Left ventricle myocardium inferior (tissue), 1 donor: Measurements from ENCODE around the gene RNU6-1. TPM values are rescaled to one million over a fixed set of nuclear protein-coding genes. Genes with fewer than 3 reads are reported as not detected.
A peak's percentile ranks its signal among the peaks of the same experiment; 100 is the strongest.

Experiments
- DNase-seq: peaks from one replicate; pipeline ENCODE4 v3.0.0-alpha.2; 2020
- H3K27ac ChIP-seq: fragments of 200-600 bp; replicated peaks from 2 replicates; pipeline ENCODE4 v1.8.0; 2021
- H3K27me3 ChIP-seq: fragments of 200-600 bp; 2 replicates; pipeline ENCODE4 v1.8.0; 2021; ENCODE audit warnings: low read depth
- H3K36me3 ChIP-seq: fragments of 200-600 bp; 2 replicates; pipeline ENCODE4 v1.8.0; 2021
- H3K4me1 ChIP-seq: fragments of 200-600 bp; 2 replicates; pipeline ENCODE4 v1.8.0; 2021
- H3K4me3 ChIP-seq: fragments of 200-600 bp; 2 replicates; pipeline ENCODE4 v1.8.0; 2021; ENCODE audit warnings: mild to moderate bottlenecking, moderate library complexity
- H3K9me3 ChIP-seq: fragments of 200-600 bp; replicated peaks from 2 replicates; pipeline ENCODE4 v1.8.0; 2021
- CTCF ChIP-seq: fragments of 200-600 bp; IDR thresholded peaks from 2 replicates; pipeline ENCODE4 v1.8.0; 2021; ENCODE audit warnings: antibody characterized with exemption, mild to moderate bottlenecking, borderline replicate concordance
- intact Hi-C: fragments of 100-400 bp; cut with micrococcal nuclease; formaldehyde crosslinking; loops from one replicate; pipeline ENCODE4 v1.11.0; 2022
- total RNA-seq: library from RNA; stranded (reverse); fragmentation: NEBNext Ultra II Directional; extraction: Animal tissue kit (Norgen Biotek cat#: 25700); gene quantifications from one replicate; pipeline ENCODE4 v1.2.1, GENCODE V29; 2021
- donor health status: DM: no; HTN: yes; CAD: no; lungs with severe emphysema.

Gene RNU6-1
- total RNA-seq, 1 donor from 2014 or later, result not detected

GRCh38 chr15:67884009-67884408, 44.2 kb upstream of the RNU6-1 start:
- peaks cover 24% of the 10 kb centered on the region for H3K4me1 ChIP-seq
- intact Hi-C loops, result no loop called here
- no peaks in the 10 kb centered on the region for H3K36me3 ChIP-seq
- peak overlapping the region; percentile 70 for H3K4me3 ChIP-seq
- no peak for TF ChIP-seq CTCF
- H3K27me3 ChIP-seq, result no peaks in the 10 kb centered on the region
- no peak for DNase-seq
- peak overlapping the region; percentile 90 for H3K27ac ChIP-seq
- no peaks in the 10 kb centered on the region for H3K9me3 ChIP-seq

- H3K27ac ChIP-seq, result peak overlapping the region; percentile 90
- no peaks in the 10 kb centered on the region for H3K36me3 ChIP-seq
- DNase-seq, result no peak
- H3K4me3 ChIP-seq, result no peak overlapping the region
- TF ChIP-seq CTCF, result no peak
- peaks cover 24% of the 10 kb centered on the region for H3K4me1 ChIP-seq
- no peaks in the 10 kb centered on the region for H3K9me3 ChIP-seq
- H3K27me3 ChIP-seq, result no peaks in the 10 kb centered on the region
- intact Hi-C loops, result no loop called here
Observed at GRCh38 chr15:67883234-67883773, 43.5 kb upstream of the RNU6-1 start.

GRCh38 chr15:67882487-67883233, 42.8 kb upstream of the RNU6-1 start:
- Histone ChIP-seq H3K36me3 (no peaks in the 10 kb centered on the region), H3K27ac (peak overlapping the region; percentile 90), H3K4me1 (peaks cover 24% of the 10 kb centered on the region), H3K4me3 (no peak overlapping the region), H3K27me3 (no peaks in the 10 kb centered on the region), H3K9me3 (no peaks in the 10 kb centered on the region)
- TF ChIP-seq CTCF, result no peak
- DNase-seq, result no peak
- intact Hi-C loops, result no loop called here

- H3K9me3 ChIP-seq, result no peaks in the 10 kb centered on the region
- intact Hi-C loops, result no loop called here
- no peak for DNase-seq
- TF ChIP-seq CTCF, result no peak
- H3K36me3 ChIP-seq, result no peaks in the 10 kb centered on the region
- peak overlapping the region; percentile 23 for H3K27ac ChIP-seq
- H3K4me3 ChIP-seq, result no peak overlapping the region
- H3K4me1 ChIP-seq, result peaks cover 24% of the 10 kb centered on the region
- no peaks in the 10 kb centered on the region for H3K27me3 ChIP-seq
Observed at GRCh38 chr15:67880651-67881182, 40.9 kb upstream of the RNU6-1 start.

- H3K36me3 ChIP-seq, result no peaks in the 10 kb centered on the region
- no peaks in the 10 kb centered on the region for H3K9me3 ChIP-seq
- peaks cover 14% of the 10 kb centered on the region for H3K4me1 ChIP-seq
- H3K4me3 ChIP-seq, result no peak overlapping the region
- H3K27ac ChIP-seq, result no peak overlapping the region
- intact Hi-C loops, result no loop called here
- no peak for TF ChIP-seq CTCF
- no peak for DNase-seq
- no peaks in the 10 kb centered on the region for H3K27me3 ChIP-seq
Observed at GRCh38 chr15:67879440-67880129, 39.7 kb upstream of the RNU6-1 start.
